ENCODE measurements around the gene C12orf57. TPM values are rescaled to one million over a fixed set of nuclear protein-coding genes. Genes with fewer than 3 reads are reported as not detected.

C12orf57 gene
- total and polyA plus RNA-seq, 2 of the 13 experiments (the other 11 are each of a cell fraction or from before 2014, with no cell fraction given) = 84.0 to 287 TPM

GRCh38 chr12:6982532-6982931 lies 38.7 kb downstream of the C12orf57 start (continued):
- TF ChIP-seq, protein P1, sequence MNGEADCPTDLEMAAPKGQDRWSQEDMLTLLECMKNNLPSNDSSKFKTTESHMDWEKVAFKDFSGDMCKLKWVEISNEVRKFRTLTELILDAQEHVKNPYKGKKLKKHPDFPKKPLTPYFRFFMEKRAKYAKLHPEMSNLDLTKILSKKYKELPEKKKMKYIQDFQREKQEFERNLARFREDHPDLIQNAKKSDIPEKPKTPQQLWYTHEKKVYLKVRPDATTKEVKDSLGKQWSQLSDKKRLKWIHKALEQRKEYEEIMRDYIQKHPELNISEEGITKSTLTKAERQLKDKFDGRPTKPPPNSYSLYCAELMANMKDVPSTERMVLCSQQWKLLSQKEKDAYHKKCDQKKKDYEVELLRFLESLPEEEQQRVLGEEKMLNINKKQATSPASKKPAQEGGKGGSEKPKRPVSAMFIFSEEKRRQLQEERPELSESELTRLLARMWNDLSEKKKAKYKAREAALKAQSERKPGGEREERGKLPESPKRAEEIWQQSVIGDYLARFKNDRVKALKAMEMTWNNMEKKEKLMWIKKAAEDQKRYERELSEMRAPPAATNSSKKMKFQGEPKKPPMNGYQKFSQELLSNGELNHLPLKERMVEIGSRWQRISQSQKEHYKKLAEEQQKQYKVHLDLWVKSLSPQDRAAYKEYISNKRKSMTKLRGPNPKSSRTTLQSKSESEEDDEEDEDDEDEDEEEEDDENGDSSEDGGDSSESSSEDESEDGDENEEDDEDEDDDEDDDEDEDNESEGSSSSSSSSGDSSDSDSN (CRISPR knock-in tag; IDR thresholded peaks at IDR 0.05) = no peak
- TF ChIP-seq POGK (CRISPR knock-in tag; conservative IDR thresholded peaks at IDR 0.05) = no peak

DNA sequence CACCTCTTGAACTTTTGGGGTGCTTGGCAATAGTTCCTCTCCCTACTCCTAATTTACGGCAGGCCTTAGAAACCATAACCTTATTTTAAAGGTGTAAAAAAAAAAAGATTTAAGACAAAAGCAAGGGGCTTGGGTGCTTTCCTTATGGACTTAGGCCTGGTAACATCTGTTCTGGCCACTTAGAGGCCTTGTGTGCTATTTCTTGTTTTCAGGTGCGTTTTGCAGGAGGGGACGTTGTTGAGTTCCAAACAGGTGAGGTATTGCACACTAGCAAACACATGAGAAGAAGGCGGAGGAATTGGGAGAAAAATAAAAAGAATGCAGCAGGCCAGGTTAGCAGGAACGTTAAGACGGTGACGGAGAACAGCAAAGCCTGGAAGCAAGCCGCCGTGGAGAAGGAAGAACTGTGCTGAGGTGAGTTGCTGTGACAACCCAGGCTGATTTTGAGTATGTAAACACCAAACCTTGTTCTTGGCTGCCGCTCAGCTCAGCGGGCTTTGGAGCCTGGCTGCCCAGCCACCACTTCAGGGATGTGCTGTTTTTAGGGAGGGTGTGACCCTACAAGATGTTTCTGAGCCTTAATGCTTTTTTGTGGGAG lies 44.2 kb downstream of the C12orf57 start:
- no peaks in the 10 kb centered on the region for H4K20me1 ChIP-seq (ENCODE audit: insufficient read depth, low read length)
- intact Hi-C loops (cut with micrococcal nuclease; ENCODE audit: unreplicated experiment) = no loop called here
- peaks cover 3 to 14% of the 10 kb centered on the region in 2 experiments; a peak in 4 of 5 replicates for H3K36me3 ChIP-seq (replicated peaks in 1 of 2; ENCODE audit: control insufficient read depth in 1 of 2, insufficient read depth in 2 of 2, low read length in 2 of 2)
- in situ Hi-C loops (cut with HindIII; ENCODE audit: extremely low pct_ligation_motif_present, low pct_unique_long_range_greater_than_20kb) = no loop called here
- no peaks in the 10 kb centered on the region for H3K27me3 ChIP-seq (ENCODE audit: control insufficient read depth in 1 of 2, insufficient read depth in 2 of 2, low read length in 2 of 2)
- ATAC-seq (no peak), FAIRE-seq (no peak), DNase-seq (ENCODE audit: low spot score) (no peak)
- POLR2A ChIA-PET = no interaction called here
- TF ChIP-seq ZFP62 (CRISPR knock-in tag; IDR thresholded peaks at IDR 0.05) (no peak), ZNF430 (CRISPR knock-in tag; IDR thresholded peaks at IDR 0.05) (no peak), KIAA2018 (CRISPR knock-in tag; IDR thresholded peaks at IDR 0.05; ENCODE audit: borderline replicate concordance) (no peak), ZFYVE20 (CRISPR knock-in tag; IDR thresholded peaks at IDR 0.05; ENCODE audit: borderline replicate concordance, low read depth) (no peak)
- TF ChIP-seq, protein P2, sequence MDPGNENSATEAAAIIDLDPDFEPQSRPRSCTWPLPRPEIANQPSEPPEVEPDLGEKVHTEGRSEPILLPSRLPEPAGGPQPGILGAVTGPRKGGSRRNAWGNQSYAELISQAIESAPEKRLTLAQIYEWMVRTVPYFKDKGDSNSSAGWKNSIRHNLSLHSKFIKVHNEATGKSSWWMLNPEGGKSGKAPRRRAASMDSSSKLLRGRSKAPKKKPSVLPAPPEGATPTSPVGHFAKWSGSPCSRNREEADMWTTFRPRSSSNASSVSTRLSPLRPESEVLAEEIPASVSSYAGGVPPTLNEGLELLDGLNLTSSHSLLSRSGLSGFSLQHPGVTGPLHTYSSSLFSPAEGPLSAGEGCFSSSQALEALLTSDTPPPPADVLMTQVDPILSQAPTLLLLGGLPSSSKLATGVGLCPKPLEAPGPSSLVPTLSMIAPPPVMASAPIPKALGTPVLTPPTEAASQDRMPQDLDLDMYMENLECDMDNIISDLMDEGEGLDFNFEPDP (CRISPR knock-in tag; conservative IDR thresholded peaks at IDR 0.05) = no peak
- no peak overlapping the region for H3K4me3 ChIP-seq (replicated peaks in 1 of 3; ENCODE audit: insufficient read depth in 1 of 3, low read depth in 2 of 3, low read length in 3 of 3)
- no peaks in the 10 kb centered on the region for H3K79me2 ChIP-seq (ENCODE audit: insufficient read depth, low read length)
- no peak overlapping the region for H3K9ac ChIP-seq (ENCODE audit: insufficient read depth, low read depth, low read length)
- H3K4me1 ChIP-seq (ENCODE audit: insufficient read depth, low read length) = peaks cover 14% of the 10 kb centered on the region; the same call in 1 of the 2 replicates
- no TSS peak for BruUV-seq (replicated peaks)
- CTCF ChIA-PET (ENCODE audit: low intra/inter-chr PET ratio, low total read pairs) = no interaction called here
- H3K4me2 ChIP-seq (ENCODE audit: low read depth, low read length) = no peak overlapping the region
- no peak overlapping the region for H3K27ac ChIP-seq (ENCODE audit: extremely low read length, insufficient read depth, low read length)
- H2AFZ ChIP-seq (ENCODE audit: low read length) = no peak overlapping the region
- 95% methylated on average over 11 of the region's 11 CpGs for WGBS (ENCODE audit: low lambda C conversion rate)
- H3K9me3 ChIP-seq (ENCODE audit: low read length) = no peaks in the 10 kb centered on the region
